ENCODE results near the gene ZCCHC10. TPM values are rescaled to one million over a fixed set of nuclear protein-coding genes. Genes with fewer than 3 reads are reported as not detected.

Gene ZCCHC10
- total and polyA plus RNA-seq, 9 of the 15 experiments (the other 6 are each of a cell fraction or from before 2014, with no cell fraction given): 11.9 to 146 (median 51.8) TPM

DNA sequence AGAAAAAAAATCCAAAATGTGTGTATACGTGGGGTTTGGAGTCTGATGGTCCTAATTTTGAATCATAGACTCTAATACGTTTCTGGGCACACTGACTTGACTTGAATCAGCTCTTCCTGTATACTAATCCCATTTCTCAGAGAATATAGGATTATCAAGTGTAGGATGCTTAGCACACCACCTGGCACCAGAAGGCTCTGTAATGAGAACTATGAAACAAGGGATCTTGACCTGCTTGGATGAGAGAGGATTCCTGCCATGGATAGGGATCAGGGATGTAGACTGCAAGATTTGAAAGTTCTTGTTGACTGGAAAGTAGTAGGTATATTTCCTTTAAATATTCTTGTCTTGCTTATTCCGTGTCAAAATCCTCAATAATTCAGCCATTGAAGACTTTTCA is 33.3 kb upstream of the ZCCHC10 start (continued):
- TF ChIP-seq, protein P1, sequence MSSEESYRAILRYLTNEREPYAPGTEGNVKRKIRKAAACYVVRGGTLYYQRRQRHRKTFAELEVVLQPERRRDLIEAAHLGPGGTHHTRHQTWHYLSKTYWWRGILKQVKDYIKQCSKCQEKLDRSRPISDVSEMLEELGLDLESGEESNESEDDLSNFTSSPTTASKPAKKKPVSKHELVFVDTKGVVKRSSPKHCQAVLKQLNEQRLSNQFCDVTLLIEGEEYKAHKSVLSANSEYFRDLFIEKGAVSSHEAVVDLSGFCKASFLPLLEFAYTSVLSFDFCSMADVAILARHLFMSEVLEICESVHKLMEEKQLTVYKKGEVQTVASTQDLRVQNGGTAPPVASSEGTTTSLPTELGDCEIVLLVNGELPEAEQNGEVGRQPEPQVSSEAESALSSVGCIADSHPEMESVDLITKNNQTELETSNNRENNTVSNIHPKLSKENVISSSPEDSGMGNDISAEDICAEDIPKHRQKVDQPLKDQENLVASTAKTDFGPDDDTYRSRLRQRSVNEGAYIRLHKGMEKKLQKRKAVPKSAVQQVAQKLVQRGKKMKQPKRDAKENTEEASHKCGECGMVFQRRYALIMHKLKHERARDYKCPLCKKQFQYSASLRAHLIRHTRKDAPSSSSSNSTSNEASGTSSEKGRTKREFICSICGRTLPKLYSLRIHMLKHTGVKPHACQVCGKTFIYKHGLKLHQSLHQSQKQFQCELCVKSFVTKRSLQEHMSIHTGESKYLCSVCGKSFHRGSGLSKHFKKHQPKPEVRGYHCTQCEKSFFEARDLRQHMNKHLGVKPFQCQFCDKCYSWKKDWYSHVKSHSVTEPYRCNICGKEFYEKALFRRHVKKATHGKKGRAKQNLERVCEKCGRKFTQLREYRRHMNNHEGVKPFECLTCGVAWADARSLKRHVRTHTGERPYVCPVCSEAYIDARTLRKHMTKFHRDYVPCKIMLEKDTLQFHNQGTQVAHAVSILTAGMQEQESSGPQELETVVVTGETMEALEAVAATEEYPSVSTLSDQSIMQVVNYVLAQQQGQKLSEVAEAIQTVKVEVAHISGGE (CRISPR knock-in tag; IDR thresholded peaks at IDR 0.05): no peak
- TF ChIP-seq LEF1 (IDR thresholded peaks at IDR 0.05) (no peak), BRD4 (IDR thresholded peaks at IDR 0.05) (no peak), ZNF165 (CRISPR knock-in tag; IDR thresholded peaks at IDR 0.05; ENCODE audit: borderline replicate concordance) (no peak), ILF3 (IDR thresholded peaks at IDR 0.05; ENCODE audit: borderline replicate concordance) (no peak), MTA1 (IDR thresholded peaks at IDR 0.05; ENCODE audit: borderline replicate concordance) (no peak), ZBTB9 (CRISPR knock-in tag; IDR thresholded peaks at IDR 0.05) (no peak), GTF2F1 (IDR thresholded peaks at IDR 0.05; ENCODE audit: low read depth, low read length) (no peak)
